ENCODE data around the gene FOSL2. TPM values are rescaled to one million over a fixed set of nuclear protein-coding genes. Genes with fewer than 3 reads are reported as not detected.

The FOSL2 gene
- total and polyA plus RNA-seq, 8 donors, result 10.0 to 39.1 (median 21.1) TPM

DNA sequence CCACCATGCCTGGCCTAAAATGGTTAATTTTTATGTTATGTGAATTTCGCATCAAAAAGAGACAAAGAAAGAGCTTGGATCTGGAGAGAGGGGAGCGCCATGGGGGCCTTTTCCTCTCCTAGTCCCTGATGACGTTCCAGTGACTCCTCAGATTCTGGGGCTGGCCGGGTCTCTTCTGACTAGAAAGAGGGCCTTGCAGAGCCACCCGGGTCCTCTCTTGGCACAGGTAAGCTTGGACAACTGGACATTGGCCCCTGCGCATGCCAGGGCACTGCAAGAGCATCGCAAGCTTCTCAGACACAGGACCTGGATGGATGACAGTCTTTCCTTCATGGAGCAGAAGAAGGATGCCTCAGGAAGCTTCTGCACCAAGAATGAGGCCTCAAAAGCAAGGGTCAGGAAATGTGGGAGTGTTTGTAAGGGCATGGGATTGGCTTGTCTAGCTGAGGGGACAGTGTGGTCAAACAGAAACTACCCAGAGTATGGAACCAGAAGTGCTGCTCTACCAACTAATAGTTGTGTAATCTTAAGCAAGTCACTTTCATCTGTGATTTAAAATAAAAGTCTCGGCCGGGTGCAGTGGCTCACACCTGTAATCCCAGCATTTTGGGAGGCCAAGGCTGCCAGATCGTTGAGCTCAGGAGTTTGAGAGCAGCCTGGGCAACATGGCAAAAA lies 35.2 kb downstream of the FOSL2 start:
- FAIRE-seq (no peak), DNase-seq (no peak), ATAC-seq (no peak)
- Histone ChIP-seq H3K36me3 (no peaks in the 10 kb centered on the region), H3K4me1 (peaks cover 8 to 17% (median 11%) of the 10 kb centered on the region in 3 donors), H3K27me3 (no peaks in the 10 kb centered on the region), H3K4me3 (no peak overlapping the region), H3K9me3 (no peaks in the 10 kb centered on the region), H3K27ac (no peak overlapping the region)
- TF ChIP-seq, protein P1, sequence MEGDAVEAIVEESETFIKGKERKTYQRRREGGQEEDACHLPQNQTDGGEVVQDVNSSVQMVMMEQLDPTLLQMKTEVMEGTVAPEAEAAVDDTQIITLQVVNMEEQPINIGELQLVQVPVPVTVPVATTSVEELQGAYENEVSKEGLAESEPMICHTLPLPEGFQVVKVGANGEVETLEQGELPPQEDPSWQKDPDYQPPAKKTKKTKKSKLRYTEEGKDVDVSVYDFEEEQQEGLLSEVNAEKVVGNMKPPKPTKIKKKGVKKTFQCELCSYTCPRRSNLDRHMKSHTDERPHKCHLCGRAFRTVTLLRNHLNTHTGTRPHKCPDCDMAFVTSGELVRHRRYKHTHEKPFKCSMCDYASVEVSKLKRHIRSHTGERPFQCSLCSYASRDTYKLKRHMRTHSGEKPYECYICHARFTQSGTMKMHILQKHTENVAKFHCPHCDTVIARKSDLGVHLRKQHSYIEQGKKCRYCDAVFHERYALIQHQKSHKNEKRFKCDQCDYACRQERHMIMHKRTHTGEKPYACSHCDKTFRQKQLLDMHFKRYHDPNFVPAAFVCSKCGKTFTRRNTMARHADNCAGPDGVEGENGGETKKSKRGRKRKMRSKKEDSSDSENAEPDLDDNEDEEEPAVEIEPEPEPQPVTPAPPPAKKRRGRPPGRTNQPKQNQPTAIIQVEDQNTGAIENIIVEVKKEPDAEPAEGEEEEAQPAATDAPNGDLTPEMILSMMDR (IDR thresholded peaks at IDR 0.05), result no peak
- intact Hi-C loops (cut with DNase I), result no loop called here
- WGBS, 2 donors, result 87 to 88% methylated on average over 10 of the region's 10 CpGs

DNA sequence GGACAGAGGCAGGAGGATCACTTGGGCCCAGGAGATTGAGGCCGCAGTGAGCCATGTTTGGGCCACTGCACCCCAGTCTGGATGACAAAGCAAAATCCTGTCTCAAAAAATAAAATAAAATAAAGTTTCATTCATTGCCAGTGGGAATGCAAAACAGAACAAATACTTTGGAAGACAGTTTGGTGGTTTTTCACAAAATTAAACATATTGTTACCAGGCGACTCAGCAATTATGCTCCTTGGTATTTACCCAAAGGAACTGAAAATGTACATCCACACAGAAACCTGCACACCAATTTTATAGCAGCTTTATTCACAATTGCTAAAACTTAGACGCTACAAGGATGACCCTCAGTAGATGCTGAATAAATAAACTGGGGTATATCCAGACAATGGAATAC lies 35.8 kb downstream of the FOSL2 start:
- no peak for DNase-seq
- intact Hi-C loops (cut with DNase I), result no loop called here
- no peak overlapping the region for H3K4me3 ChIP-seq
- no peak for ATAC-seq
- H3K4me1 ChIP-seq, result peaks cover 6 to 12% (median 11%) of the 10 kb centered on the region in 3 donors
- TF ChIP-seq, protein P1 (IDR thresholded peaks at IDR 0.05), result no peak
- no peaks in the 10 kb centered on the region for H3K36me3 ChIP-seq
- 92 to 99% methylated on average over 3 of the region's 3 CpGs for WGBS, 2 donors
- no peak overlapping the region for H3K27ac ChIP-seq
- FAIRE-seq, result no peak
- H3K27me3 ChIP-seq, result no peaks in the 10 kb centered on the region
- no peaks in the 10 kb centered on the region for H3K9me3 ChIP-seq

DNA sequence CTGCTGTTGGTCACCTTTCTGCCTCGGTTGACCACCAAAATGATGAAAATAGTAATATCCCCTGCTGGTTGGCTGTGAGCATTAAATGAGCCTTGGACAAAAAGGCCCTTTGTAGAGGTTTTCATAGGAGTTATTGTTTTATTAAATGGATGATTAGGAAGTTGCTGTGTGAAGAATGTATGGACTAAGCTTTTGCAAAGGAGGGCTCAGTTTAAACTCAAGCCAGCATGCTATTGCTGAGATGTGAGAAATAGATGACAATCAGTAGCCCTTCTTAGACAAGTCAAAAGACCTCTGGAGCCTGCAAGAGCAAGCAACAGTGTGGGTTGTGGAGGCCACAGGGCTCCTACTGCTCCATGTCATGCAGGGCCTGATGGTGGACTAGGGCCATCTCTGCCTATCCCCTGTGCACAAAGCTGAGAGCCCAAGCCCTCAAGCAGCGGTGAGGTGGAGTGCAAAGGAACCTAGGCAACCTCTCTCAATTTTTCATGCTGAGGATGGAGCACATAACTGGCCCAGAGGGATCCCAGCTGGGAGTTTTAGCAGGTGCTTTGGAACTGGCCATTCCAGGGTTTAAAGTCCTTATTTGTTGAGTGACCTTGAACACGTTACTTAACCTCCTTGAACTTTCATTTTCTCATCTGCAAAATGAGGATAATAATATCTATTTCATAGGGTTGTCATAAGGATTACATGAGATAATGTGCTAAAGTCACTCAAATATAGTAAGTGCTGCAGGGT lies 37.1 kb downstream of the FOSL2 start:
- Histone ChIP-seq H3K4me3 (no peak overlapping the region), H3K27ac (no peak overlapping the region), H3K4me1 (peaks cover 0 to 6% (median 4%) of the 10 kb centered on the region in 3 donors), H3K27me3 (no peaks in the 10 kb centered on the region), H3K36me3 (no peaks in the 10 kb centered on the region), H3K9me3 (no peaks in the 10 kb centered on the region)
- TF ChIP-seq, protein P1 (IDR thresholded peaks at IDR 0.05), result no peak
- ATAC-seq, result peak; percentile 73 to 90 (median 82)
- peak in 2 of 6 donors; percentile 58 to 59 for DNase-seq
- 32 to 42% methylated on average over 3 of the region's 3 CpGs for WGBS, 2 donors
- no peak for FAIRE-seq
- intact Hi-C loops (cut with DNase I), result no loop called here

DNA sequence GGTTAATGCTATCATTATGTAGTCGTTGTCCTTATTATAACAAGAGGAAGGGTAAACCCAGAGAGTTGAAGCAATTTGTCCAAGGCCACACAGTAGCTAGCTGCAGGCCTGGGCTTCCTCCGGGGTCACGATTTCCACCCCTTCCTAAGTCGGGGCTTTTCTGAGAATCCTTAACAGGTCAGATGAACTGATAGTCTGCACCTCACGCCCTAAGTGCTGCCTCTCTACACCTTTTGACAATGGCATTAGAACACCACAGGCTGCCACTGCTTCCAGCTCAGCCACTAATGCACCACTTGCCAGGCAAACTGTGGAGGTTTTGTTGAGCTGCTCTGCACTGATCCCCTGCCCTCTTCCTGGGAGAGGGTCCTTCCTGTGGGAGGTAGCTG lies 37.7 kb downstream of the FOSL2 start:
- Histone ChIP-seq H3K36me3 (no peaks in the 10 kb centered on the region), H3K9me3 (no peaks in the 10 kb centered on the region), H3K4me1 (peaks cover 0 to 8% (median 6%) of the 10 kb centered on the region in 3 donors), H3K27me3 (no peaks in the 10 kb centered on the region), H3K27ac (no peak overlapping the region), H3K4me3 (no peak overlapping the region)
- no peak for DNase-seq
- FAIRE-seq, result no peak
- ATAC-seq, result peak; percentile 16 to 44 (median 37)
- 30 to 44% methylated on average over 5 of the region's 5 CpGs for WGBS, 2 donors
- TF ChIP-seq, protein P1 (IDR thresholded peaks at IDR 0.05), result no peak
- intact Hi-C loops (cut with DNase I), result no loop called here

All from pancreas (tissue), 10 donors.